ENCODE measurements around the gene GPR35.

GPR35 gene, protein sequence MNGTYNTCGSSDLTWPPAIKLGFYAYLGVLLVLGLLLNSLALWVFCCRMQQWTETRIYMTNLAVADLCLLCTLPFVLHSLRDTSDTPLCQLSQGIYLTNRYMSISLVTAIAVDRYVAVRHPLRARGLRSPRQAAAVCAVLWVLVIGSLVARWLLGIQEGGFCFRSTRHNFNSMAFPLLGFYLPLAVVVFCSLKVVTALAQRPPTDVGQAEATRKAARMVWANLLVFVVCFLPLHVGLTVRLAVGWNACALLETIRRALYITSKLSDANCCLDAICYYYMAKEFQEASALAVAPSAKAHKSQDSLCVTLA

DNA sequence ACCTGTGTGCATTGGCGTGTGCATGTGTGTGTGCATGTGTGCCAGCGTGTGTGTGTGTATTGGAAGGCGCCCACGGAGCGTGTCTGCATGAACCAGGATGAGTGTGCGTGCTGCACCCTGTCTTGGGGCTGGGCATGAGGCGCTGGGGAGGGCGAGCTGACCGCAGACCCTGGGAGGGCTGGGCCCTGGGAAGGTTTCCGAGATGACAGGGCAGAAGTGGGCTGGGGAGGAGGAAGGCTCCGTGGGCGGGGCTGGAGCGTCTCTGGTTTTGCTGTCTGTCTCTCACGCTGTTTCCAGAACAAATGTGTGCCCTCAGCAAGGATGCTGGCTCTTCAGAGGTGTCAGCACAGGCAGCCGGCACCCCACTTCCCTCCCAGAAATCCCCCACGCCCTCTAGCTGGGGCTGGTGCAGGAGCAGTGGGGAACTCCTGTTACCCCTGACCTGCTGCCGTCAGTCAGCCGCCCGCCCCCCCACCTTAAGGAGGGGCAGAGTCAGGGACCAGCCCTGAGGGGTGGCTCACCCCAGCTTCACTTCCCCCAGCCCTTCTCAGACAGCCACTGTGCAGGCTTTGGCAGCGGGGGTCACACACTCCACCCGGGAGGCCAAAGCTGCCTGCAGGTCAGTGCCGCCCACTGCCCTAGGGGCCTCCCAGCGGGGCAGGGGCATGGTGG, at the start of gene GPR35:
Gene GPR35 (plus strand): TSS at position 531 of the 672 bp plus-strand sequence. CDS start 4,473 bp downstream, outside the sequence.
- peak; percentile 89 for DNase-seq (ENCODE audit: low spot score)

DNA sequence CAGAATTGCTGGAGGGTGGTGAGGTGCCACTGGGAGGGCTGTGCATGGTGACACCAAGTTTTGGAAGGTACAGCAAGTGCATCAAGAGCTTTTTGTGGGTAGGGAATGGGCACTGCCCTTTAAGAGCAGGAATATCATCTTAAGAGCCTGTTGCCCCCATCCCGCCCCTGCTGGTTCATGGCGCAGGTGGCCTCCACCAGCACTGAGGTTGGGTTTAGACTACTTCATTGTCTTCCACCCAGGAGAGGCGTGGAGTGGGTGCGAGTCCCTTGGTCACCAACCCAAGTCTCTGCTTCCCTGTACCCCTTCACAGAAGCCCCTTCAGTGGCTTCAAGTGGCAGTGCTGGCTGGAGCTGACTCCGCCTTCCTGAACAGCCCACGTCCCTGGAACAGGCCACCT, 49.2 kb upstream of the GPR35 start:
- no peak for DNase-seq (ENCODE audit: low spot score)

DNA sequence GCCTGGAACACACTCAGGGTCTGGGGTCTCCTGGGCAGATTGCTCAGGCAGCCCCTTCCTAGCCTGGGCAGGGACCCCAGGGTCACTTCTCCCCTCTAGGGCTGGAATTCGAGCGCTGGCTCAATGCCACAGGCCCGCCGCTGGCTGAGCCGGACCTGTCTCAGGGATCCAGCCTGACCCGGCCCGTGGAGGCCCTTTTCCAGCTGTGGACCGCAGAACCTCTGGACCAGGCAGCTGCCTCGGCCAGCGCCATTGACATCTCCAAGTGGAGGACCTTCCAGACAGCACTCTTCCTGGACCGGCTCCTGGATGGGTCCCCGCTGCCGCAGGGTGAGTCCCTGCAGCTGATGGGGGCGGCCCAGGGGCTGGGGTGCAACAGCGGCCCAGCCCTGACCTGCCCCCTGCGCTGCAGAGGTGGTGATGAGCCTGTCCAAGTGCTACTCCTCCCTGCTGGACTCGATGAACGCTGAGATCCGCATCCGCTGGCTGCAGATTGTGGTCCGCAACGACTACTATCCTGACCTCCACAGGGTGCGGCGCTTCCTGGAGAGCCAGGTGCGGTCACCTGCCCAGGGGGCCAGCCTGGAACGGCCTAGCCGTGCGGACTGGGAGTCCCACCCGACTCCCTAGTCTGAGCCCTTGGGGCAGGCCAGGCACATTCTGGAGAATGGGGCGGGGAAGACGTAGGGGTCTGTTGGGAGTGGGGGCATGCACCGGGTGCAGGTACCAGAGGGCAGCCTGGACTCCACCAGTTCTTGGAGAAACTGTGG, 48.7 kb upstream of the GPR35 start:
- no peak for DNase-seq (ENCODE audit: low spot score)

DNA sequence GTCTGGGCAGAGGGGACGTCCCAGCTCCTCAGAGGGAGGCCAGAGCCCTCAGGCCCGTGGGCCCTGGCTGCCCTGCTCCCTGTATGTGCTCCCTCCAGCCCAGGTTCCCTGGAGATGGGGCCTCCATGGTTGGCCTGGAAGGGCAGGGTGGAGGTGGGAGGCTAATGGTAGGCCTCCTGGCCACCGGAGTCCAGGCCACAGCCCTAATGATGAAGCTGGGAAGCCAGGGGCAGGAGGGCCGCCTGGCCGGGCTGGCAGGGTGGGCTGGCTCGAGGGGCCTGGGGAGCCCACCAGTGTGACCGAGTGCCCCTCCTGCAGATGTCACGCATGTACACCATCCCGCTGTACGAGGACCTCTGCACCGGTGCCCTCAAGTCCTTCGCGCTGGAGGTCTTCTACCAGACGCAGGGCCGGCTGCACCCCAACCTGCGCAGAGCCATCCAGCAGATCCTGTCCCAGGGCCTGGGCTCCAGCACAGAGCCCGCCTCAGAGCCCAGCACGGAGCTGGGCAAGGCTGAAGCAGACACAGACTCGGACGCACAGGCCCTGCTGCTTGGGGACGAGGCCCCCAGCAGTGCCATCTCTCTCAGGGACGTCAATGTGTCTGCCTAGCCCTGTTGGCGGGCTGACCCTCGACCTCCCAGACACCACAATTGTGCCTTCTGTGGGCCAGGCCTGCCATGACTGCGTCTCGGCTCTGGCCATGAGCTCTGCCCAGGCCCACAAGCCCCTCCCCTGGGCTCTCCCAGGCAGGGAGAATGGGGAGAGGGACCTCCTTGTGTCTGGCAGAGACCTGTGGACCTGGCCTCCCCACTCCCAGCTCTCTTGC, 47.8 kb upstream of the GPR35 start:
- DNase-seq (ENCODE audit: low spot score) = no peak

DNA sequence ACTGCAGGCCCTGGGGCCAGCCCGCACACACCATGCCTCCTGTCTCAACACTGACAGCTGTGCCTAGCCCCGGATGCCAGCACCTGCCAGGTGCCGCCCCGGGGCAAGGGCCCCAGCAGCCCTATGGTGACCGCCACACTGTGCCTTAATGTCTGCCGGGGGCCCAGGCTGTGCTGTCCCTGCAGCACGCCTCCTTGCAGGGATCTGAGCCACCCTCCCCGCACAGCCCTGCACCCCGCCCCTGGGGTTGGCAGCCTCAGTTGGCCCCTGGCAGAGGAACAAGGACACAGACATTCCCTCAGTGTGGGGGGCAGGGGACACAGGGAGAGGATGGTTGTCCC, 47.2 kb upstream of the GPR35 start:
- DNase-seq (ENCODE audit: low spot score) = no peak

DNA sequence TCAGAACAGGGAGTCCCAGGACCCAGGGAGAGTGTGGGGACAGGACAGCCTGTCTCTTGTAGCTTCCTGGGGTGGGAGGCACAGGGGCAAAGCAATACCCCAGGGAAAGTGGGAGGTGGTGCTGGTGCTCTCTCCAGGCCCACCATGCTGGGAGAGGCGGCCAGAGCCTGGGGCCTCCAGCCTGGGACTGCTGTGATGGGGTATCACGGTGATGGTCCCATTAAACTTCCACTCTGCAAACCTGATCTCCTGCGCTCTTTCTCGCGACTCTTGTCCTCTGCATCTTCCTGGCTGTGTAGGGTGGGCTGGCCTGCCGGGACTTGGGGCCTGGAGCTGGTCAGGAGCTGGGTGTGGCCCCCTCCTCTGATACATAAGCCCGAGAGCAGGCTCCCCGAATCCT, 46.8 kb upstream of the GPR35 start:
- DNase-seq (ENCODE audit: low spot score) = no peak

DNA sequence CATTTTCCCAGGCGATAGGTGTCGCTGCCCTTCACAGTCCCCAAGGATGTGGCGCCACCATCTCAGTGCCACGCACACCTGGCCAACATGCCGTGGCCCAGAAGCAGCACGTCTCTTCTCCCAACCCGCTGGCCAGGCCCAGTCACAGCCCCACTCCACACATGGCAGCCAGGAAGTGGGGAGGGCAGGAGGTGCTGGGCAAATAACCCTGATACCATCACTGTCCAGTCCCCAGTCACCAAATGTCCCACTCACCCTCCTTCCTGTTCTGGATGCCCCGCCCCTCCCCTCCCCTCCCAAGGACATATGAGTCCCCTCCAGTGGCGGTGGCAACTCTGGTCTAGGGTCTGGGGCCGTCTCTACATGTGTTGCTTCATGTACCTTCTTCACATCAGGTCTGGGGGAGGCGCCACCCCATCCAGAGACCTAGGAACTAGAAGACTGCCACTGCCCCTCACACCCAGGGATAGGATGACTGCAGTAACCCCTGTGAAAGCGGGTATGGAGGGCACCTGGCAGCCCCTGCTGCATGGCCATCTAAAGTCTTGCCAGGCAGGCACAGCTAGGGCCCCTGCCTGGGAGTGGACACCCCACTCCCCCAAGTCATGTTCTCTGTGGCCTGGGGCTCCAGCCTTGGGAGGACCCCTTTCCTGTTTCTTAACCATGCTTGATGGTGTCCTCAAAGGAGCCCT, 46.1 kb upstream of the GPR35 start:
- no peak for DNase-seq (ENCODE audit: low spot score)

DNA sequence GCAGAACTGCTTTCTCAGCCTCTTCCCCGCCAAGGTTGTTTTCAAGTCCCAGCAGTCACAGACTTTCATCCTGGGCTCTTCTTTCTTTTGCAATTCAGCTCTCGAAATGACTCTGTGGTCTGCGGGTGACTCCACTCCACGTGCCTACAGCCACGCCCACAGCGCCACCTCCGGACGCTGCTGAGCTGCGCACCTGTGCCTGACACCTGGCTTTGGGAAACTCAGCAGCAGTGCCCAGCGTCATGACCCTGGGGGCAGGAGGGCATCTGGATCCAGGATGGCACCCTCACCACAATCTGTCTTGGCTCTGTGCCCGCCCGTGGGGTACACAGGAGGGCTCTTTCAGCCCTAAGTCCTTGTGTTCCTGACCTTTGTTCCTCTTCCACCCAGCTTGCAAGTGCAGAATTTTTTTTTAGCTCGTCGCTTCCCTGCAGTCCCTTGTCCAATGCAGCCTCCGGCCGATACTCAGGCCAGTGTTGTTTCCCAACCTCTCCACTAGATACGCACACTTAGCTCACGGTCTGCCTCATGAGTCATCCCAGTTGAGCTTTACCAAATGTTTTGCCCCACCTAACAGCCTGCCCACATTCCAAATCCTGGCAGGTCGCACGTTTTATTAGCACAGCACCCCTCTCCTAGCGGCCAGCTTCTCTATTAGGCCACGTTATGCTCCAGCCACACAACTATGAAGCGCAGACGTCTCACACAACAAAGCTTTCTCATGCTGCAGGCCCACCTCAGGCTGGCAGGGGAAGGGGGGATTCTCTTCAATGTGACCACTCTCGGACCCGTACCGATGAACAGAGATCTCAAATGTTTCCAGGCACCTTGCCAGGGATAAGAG, 45.3 kb upstream of the GPR35 start:
- DNase-seq (ENCODE audit: low spot score) = peak; percentile 93

DNA sequence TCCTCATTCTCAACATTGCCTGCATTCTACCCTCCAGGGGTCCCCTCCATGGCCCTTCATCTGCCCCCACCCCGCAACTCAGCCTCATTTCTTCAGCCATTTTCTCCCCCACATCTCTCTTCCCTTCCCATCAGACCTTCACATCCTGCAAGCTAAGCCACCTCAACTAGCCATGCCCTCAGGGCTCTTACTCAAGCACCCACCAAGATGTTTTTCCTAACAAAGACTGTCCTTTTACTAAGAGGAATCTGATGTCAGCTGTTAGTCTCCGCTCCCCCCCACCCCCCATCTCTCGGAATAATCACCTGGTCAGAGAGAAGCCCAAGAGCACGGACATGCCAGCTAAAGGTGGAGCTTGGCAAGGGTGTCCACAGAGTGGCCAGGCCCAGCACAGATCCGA, 43.5 kb upstream of the GPR35 start:
- no peak for DNase-seq (ENCODE audit: low spot score)

DNA sequence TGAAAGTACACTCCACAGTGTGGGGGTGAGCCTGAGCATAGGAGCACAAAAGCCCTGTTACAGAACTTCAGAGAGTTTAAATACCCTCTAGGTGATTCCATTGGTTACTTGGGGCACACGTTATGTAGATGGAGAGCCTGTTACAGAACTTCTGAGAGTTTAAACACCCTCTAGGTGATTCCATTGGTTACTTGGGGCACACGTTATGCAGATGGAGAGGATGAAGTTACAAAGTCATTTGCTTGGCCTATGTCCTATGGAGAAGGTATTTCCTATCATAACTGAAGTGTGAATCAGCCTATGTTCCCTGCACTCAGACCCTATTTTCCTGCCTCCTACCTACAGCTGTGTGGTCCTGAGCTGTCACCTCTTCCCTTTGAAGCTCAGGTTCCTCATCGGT, 42.5 kb upstream of the GPR35 start:
- DNase-seq (ENCODE audit: low spot score) = no peak

DNA sequence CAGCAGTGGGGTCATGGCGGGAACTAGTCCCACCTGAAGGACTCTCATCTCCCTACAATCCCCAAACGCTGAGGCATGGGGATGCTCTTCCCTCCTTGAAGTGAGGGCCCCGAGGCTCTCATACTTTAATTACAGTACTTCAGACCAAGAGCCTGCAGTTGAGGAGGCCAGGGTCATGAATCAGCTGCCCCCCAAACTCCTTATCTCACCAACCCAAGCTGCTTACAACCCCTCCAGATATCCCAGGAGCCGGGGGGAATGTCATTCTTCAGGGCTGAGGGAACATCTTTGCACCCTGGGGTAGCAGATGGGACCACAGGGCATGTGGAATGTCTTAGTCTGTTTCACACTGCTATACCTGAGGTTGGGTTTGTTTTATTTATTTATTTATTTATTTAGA, 41.5 kb upstream of the GPR35 start:
- no peak for DNase-seq (ENCODE audit: low spot score)

DNA sequence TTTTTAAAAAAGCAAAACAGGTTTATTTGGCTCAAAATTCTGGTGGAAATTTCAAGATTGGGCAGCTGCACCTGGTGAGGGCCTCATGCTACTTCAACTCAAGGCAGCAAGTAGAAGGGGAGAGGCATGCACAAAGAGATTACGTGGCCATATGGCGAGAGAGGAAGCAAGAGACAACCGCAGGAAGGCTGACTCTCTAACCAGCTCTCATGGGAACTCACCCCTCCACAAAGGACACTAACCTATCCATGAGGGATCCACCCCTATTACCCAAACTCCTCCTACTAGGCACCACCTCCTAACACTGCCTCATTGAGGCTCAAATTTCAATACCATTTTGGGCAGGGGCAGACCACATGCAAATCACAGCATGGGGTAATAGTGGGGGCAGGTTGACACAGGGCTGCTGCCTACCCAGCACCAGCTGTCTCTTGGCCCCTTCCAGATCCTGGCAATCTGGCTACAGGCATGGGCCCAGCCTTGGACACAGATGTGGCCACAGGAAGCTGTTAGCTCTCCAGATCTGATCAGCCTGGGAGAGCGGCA, 40.7 kb upstream of the GPR35 start:
- DNase-seq (ENCODE audit: low spot score) = no peak

DNA sequence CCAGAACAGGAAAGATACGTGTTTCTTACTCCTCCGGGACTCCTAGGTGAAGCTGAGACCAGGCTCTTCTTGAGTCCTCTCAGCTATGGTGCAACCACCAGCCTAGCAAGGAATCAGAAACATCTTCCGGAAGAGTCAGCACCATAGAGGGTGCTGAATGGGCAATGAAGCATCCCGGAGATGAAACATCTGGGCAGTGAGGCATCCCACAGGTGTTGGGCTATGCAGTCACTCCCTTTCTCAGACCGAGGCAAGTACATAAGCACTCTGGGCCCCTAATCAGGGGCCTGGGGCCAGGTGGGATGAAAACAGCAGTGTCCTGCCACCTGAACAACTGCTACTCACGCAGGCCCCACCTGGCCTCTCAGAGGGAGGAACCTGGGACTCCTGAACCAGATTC, 40.2 kb upstream of the GPR35 start:
- DNase-seq (ENCODE audit: low spot score) = no peak

DNA sequence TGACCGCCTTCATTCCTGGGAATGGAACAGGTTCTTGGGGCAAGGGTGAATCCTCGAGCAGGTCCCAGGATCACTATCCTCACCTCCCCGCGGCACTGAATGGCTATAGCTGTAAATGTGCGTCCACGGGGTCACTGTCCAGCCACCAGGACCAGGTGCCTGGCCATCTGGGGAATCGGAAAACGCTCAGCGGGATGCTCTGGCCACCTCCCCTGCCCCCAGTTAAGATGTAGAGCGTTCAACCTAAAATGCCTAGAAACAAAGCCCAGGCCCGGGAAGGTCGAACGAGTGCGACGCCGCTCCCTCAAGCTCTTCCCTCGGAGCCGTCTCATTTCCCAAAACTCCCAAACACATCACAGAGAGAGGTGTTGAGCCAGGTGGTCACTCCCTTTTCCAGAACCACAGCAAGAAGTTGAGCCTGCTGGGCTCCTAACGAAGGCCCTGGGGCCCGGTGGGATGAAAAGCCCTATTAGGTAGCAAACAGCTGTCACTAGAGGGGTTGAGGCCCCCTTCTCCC, 39.5 kb upstream of the GPR35 start:
- DNase-seq (ENCODE audit: low spot score) = no peak

DNA sequence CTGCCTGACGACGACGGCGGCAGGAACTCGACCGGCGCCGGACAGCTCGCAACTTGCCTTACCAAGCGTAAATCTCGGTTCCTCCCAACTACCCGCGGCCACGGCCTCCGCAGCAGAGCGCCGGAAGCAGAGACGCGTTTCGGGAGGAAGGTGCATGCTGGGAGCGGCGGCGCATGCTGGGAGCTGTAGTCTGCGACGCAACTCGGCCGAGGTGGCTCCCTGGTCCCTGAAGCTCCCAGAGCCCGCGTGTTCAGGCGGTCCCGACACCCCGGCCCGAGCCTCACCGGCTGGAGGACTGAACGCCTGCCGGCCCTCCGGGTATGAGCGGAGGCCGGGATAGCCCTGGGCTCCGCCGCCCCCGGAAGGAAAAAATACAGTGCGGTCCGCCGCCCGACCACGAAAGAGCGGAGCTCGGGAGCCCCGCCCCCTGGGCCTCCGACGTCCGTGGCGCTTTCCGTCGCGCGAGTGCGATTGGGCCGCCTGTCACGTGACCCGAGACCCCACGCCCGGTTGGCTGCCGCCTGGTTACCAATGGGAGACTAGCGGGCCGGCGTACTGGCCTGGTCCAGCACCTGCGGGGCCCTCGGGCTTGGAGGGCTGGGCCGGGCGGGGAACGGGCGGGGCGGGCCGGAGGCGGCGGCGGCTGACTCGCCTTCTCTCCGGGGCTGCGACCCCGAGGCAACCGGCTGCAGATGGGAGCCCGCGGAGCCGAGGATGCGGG, 38.9 kb upstream of the GPR35 start, which contains the start of gene CAPN10:
Gene CAPN10 (plus strand): TSS at position 537 of the 721 bp plus-strand sequence. CDS start 178 bp downstream, at position 715.
- peak; percentile 98 for DNase-seq (ENCODE audit: low spot score)

DNA sequence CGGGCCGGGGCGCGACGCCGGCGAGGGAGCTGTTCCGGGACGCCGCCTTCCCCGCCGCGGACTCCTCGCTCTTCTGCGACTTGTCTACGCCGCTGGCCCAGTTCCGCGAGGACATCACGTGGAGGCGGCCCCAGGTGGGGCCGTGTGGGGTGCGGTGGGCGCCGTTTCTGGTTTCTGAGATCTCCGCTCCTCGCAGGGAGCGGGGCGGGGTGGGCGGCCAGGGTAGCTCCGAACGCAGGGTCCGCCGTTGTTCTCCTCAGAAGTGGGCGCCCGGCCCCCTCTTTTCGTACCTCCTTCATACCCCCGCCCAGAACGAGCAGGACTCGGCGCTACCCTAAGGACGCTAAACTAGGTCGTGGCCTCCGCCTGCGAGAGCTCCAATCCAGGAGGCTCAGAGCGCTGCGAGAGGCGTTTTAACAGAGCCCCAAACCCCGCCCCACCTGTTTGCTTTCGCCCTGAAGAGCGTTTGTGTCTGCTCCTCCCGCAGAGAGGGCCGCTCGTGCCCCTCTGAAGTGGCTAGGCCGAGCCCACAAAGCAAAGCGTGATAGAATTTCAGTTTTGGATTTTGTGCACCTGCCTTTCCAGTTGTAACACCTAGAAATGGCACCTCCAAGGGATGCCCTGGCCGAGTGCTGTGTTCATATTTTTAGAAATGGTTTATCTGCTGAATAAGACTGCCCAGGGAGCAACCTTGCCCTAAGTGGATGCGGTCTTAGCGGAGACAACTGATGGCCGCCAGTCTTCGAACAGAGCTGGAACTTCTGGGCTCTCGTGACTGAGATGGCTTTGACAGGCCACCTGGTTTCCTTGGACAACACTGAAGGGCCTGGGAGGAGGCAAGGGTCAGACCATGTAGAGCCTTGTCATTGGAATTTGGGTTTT, 38.1 kb upstream of the GPR35 start:
- DNase-seq (ENCODE audit: low spot score) = no peak

DNA sequence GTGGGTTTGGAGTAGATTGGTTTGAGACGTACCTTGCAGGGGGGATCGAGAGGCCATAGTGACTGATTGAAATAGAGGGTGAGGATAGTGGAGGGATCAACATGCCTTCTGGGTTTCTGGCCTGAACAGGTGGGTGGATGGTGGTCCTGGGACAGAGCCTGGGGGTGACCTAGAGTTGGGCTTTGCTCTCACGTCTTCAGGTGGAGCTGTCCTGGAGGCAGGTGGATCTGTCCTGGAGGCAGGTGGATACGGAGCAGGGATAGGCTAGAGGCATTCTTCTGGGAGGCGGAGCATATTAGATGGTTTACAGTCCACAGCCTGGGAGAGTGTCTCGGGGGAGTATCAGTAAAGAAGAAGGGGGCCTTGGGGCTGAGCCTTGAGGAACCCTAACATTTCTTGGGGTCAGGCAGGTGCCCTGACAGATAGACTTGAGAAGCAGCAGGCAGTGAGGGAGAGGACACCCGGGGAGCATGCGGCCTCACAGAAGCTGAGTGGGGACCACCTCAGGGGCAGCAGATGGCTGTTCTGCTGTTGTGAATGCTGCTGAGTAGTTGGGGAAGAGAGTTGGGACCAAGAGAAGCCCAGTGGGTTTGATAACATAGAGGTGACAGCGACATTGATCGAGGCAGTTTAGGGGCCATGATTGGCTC, 37.1 kb upstream of the GPR35 start:
- DNase-seq (ENCODE audit: low spot score) = no peak

DNA sequence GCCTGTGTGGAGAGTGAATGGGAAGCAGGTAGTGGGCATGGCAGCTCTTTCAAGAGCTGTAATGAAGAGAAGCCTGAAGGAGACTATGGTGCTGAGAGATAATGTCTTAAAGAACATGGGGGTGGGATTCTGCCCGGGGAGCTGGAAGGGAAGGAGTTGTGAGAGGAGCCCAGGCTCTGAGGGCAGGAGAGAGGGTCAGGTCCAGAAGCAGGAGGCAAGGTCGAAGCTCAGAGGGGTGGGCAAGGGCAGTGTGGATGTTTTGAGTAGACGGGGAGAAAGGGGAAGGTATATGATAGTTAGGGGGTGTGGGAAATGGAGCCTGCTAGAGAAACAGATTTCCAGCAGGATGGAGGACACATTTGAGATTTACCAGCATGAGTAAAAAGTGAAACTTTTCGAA, 36.6 kb upstream of the GPR35 start:
- no peak for DNase-seq (ENCODE audit: low spot score)

All from AG08395 (cell line).